Neural cell (in vitro differentiated cells): Measurements from ENCODE around the gene RELA. TPM values are rescaled to one million over a fixed set of nuclear protein-coding genes. Genes with fewer than 3 reads are reported as not detected.

ENCODE experiments used
- H2AFZ ChIP-seq: fragments of 200-600, 300-800 bp; sonication (generic), shearing (Covaris generic); 2 replicates; pipeline ENCODE4 v1.6.0; 2014; ENCODE audit warnings: low read depth, mild to moderate bottlenecking, antibody characterized with exemption, low read length, moderate library complexity
- H3F3A ChIP-seq: fragments of 200-600 bp; shearing (Covaris generic); 2 replicates; pipeline ENCODE4 v1.6.1; 2016; ENCODE audit warnings: mild to moderate bottlenecking, moderate library complexity, mixed read lengths, antibody characterized with exemption, low read length; ENCODE audit not compliant: insufficient read depth, poor library complexity, severe bottlenecking
- H3K27ac ChIP-seq: fragments of 200-600, 300-800 bp; sonication (generic), shearing (Covaris generic); 2 replicates; pipeline ENCODE4 v1.5.1; 2014; ENCODE audit warnings: mild to moderate bottlenecking, low read length, moderate library complexity
- H3K27me3 ChIP-seq: fragments of 300-800, 200-600 bp; sonication (generic), shearing (Covaris generic); 2 replicates; pipeline ENCODE4 v1.6.0; 2014; ENCODE audit warnings: mild to moderate bottlenecking, low read depth, low read length, moderate library complexity; ENCODE audit not compliant: insufficient read depth
- H3K36me3 ChIP-seq: fragments of 300-800, 200-600 bp; sonication (generic), shearing (Covaris generic); 2 replicates; pipeline ENCODE4 v1.5.1; 2014; ENCODE audit warnings: mild to moderate bottlenecking, antibody characterized with exemption, low read length, moderate library complexity; ENCODE audit not compliant: insufficient read depth
- H3K4me2 ChIP-seq: fragments of 300-800, 200-600 bp; sonication (generic), shearing (Covaris generic); 2 replicates; pipeline ENCODE4 v1.6.0; 2014; ENCODE audit warnings: mild to moderate bottlenecking, low read length
- H3K4me3 ChIP-seq: fragments of 300-800, 200-600 bp; sonication (generic), shearing (Covaris generic); 2 replicates; pipeline ENCODE4 v1.5.1; 2014; ENCODE audit warnings: mild to moderate bottlenecking, low read length, moderate library complexity
- H3K79me2 ChIP-seq: fragments of 200-600 bp; shearing (Covaris generic); replicated peaks from 2 replicates; pipeline ENCODE4 v1.6.0; 2014; ENCODE audit warnings: mild to moderate bottlenecking, low read length, moderate library complexity; ENCODE audit not compliant: insufficient read depth
- H3K9ac ChIP-seq: fragments of 300-800, 200-600 bp; sonication (generic), shearing (Covaris generic); 2 replicates; pipeline ENCODE4 v1.6.1; 2016; ENCODE audit warnings: mild to moderate bottlenecking, low read length, mixed read lengths
- H3K9me2 ChIP-seq: fragments of 200-600 bp; shearing (Covaris generic); 2 replicates; pipeline ENCODE4 v1.6.1; 2016; ENCODE audit warnings: mild to moderate bottlenecking, low read length, mixed read lengths; ENCODE audit not compliant: insufficient read depth
- H3K9me3 ChIP-seq: fragments of 200-600, 300-800 bp; sonication (generic), shearing (Covaris generic); 2 replicates; pipeline ENCODE4 v1.6.1; 2016; ENCODE audit warnings: mild to moderate bottlenecking, mixed run types, low read length, moderate library complexity, mixed read lengths
- H4K20me1 ChIP-seq: fragments of 200-600 bp; shearing (Covaris generic); 2 replicates; pipeline ENCODE4 v1.6.1; 2016; ENCODE audit warnings: mild to moderate bottlenecking, mixed run types; ENCODE audit not compliant: insufficient read depth
- CTCF ChIP-seq: fragments of 450-650 bp; IDR thresholded peaks from 2 replicates; pipeline ENCODE4 v1.5.1; 2014; ENCODE audit warnings: antibody characterized with exemption, mild to moderate bottlenecking, moderate library complexity; ENCODE audit not compliant: poor library complexity, severe bottlenecking
- EP300 ChIP-seq: fragments of 450-650 bp; conservative IDR thresholded peaks from 2 replicates; pipeline ENCODE4 v1.6.1; 2014; ENCODE audit warnings: antibody characterized with exemption, mild to moderate bottlenecking, moderate library complexity; ENCODE audit not compliant: poor library complexity, severe bottlenecking
- EZH2 ChIP-seq: fragments of 200-600, 300-800 bp; shearing (Covaris generic), sonication (generic); IDR thresholded peaks from 2 replicates; pipeline ENCODE4 v1.6.1; 2014; ENCODE audit warnings: antibody characterized with exemption, low read length, borderline replicate concordance, mild to moderate bottlenecking; ENCODE audit not compliant: insufficient read depth, poor library complexity, severe bottlenecking
- MXI1 ChIP-seq: fragments of 450-650 bp; conservative IDR thresholded peaks from 2 replicates; pipeline ENCODE4 v1.6.1; 2014; ENCODE audit warnings: antibody characterized with exemption, mild to moderate bottlenecking; ENCODE audit not compliant: poor library complexity, severe bottlenecking
- POLR2AphosphoS5 ChIP-seq: IDR thresholded peaks from 2 replicates; pipeline ENCODE4 v1.6.1; 2012
- RAD21 ChIP-seq: fragments of 450-650 bp; conservative IDR thresholded peaks from 2 replicates; pipeline ENCODE4 v1.6.1; 2014; ENCODE audit warnings: antibody characterized with exemption, mild to moderate bottlenecking, moderate library complexity
- REST ChIP-seq: IDR thresholded peaks from 2 replicates; pipeline ENCODE4 v1.6.1; 2012; ENCODE audit warnings: borderline replicate concordance
- SMC3 ChIP-seq: fragments of 450-650 bp; conservative IDR thresholded peaks from 2 replicates; pipeline ENCODE4 v1.6.1; 2014; ENCODE audit warnings: antibody characterized with exemption, mild to moderate bottlenecking, moderate library complexity; ENCODE audit not compliant: poor library complexity
- TAF1 ChIP-seq: IDR thresholded peaks from 2 replicates; pipeline ENCODE4 v1.6.1; 2012; ENCODE audit warnings: low read depth
- polyA plus RNA-seq: library from polyadenylated mRNA; depleted of rRNA; stranded (reverse); fragments of >200 nt; gene quantifications from 2 replicates; pipeline ENCODE4 v1.2.3, GENCODE V29; 2014

Gene RELA
- polyA plus RNA-seq, 1 donor from 2014 or later = 19.3 TPM

- H3K4me3 ChIP-seq = peak overlapping the region; percentile 81
- no peaks in the 10 kb centered on the region for H3F3A ChIP-seq
- no peak overlapping the region for H3K27ac ChIP-seq
- no peak overlapping the region for H3K4me2 ChIP-seq
- no peak overlapping the region for H2AFZ ChIP-seq
- no peaks in the 10 kb centered on the region for H3K9me3 ChIP-seq
- H3K36me3 ChIP-seq = no peaks in the 10 kb centered on the region
- H3K27me3 ChIP-seq = no peaks in the 10 kb centered on the region
- no peaks in the 10 kb centered on the region for H4K20me1 ChIP-seq
- peaks cover 14% of the 10 kb centered on the region for H3K79me2 ChIP-seq
- TF ChIP-seq EZH2 (no peak), CTCF (no peak), TAF1 (no peak), SMC3 (no peak), MXI1 (no peak), REST (no peak), EP300 (no peak), POLR2AphosphoS5 (no peak), RAD21 (no peak)
- peak overlapping the region; percentile 26 for H3K9ac ChIP-seq
- H3K9me2 ChIP-seq = no peaks in the 10 kb centered on the region
Observed at GRCh38 chr11:65611758-65612603, 50.7 kb downstream of the RELA start.

GRCh38 chr11:65611028-65611757, 51.5 kb downstream of the RELA start:
- no peaks in the 10 kb centered on the region for H3K9me3 ChIP-seq
- no peaks in the 10 kb centered on the region for H3K9me2 ChIP-seq
- peak overlapping the region; percentile 26 for H3K9ac ChIP-seq
- H3K4me2 ChIP-seq = no peak overlapping the region
- H3K27me3 ChIP-seq = no peaks in the 10 kb centered on the region
- H3K36me3 ChIP-seq = no peaks in the 10 kb centered on the region
- H3K79me2 ChIP-seq = peaks cover 6% of the 10 kb centered on the region
- no peaks in the 10 kb centered on the region for H3F3A ChIP-seq
- TF ChIP-seq REST (no peak), RAD21 (no peak), EZH2 (no peak), MXI1 (no peak), EP300 (no peak), SMC3 (no peak), TAF1 (no peak), POLR2AphosphoS5 (no peak), CTCF (no peak)
- H3K27ac ChIP-seq = no peak overlapping the region
- peak overlapping the region; percentile 81 for H3K4me3 ChIP-seq
- no peak overlapping the region for H2AFZ ChIP-seq
- no peaks in the 10 kb centered on the region for H4K20me1 ChIP-seq
